K562 (cell line): ENCODE measurements around the gene EFHC1. TPM values are rescaled to one million over a fixed set of nuclear protein-coding genes. Genes with fewer than 3 reads are reported as not detected.

Experiments
- ATAC-seq: fragments of 200-7000 bp; cut with Tn5 transposase; 3 replicates; pipeline ENCODE4 v1.9.1; 2020; ENCODE audit warnings: moderate library complexity
- BruUV-seq: library from RNA; stranded (reverse); fragments of 400-500 nt; replicated peaks from 2 replicates; lab custom pipeline; 2021; lab: Mats Ljungman, UMichigan
- CTCF ChIA-PET: fragments of 300-600 bp; formaldehyde crosslinking; extraction: SDS; loops from one replicate; lab custom pipeline; 2021; ENCODE audit warnings: low intra/inter-chr PET ratio; lab: Yijun Ruan, JAX
- POLR2A ChIA-PET: fragments of 300-600, 350-650 bp; sonication (Branson Sonifier 250); formaldehyde crosslinking; extraction: SDS; loops from one replicate; lab custom pipeline; 2021; ENCODE audit warnings: antibody characterized with exemption, inconsistent platforms; lab: Yijun Ruan, JAX
- DNase-seq, 4 experiments: peaks; one replicate each; pipeline versions ENCODE4 v3.0.0 to v3.0.0-alpha.2; 2011 to 2018; ENCODE audit warnings: low spot score in 3 of 4, mixed read lengths in 3 of 4; ENCODE audit errors: extremely low read depth in 1 of 4
- FAIRE-seq: peaks from 2 replicates; lab custom pipeline; 2011; peaks lifted over from hg19 to GRCh38; lab: Jason Lieb, UNC
- H2AFZ ChIP-seq: 2 replicates; pipeline ENCODE4 v1.6.0; 2011; ENCODE audit warnings: low read depth, low read length, control low read depth, inconsistent platforms
- H3K27ac ChIP-seq: fragments of 200-600 bp; 3 replicates; pipeline ENCODE4 v1.8.0; 2011; ENCODE audit warnings: low read depth, mild to moderate bottlenecking, control low read depth, inconsistent platforms, low read length, moderate library complexity, mixed read lengths; ENCODE audit errors: extremely low read depth
- H3K27me3 ChIP-seq, 2 experiments: fragments of 300-600 bp in 1 of 2; 2 replicates in 1 of 2; 3 replicates in 1 of 2; pipeline versions ENCODE4 v1.6.0 to v1.8.0; 2011; ENCODE audit warnings: inconsistent platforms in 2 of 2, low read length in 2 of 2, mild to moderate bottlenecking in 1 of 2, mixed read lengths in 1 of 2, moderate library complexity in 1 of 2; ENCODE audit not compliant: control insufficient read depth in 2 of 2, insufficient read depth in 2 of 2
- H3K36me3 ChIP-seq: fragments of 300-600 bp; 3 replicates; pipeline ENCODE4 v1.8.0; 2011; ENCODE audit warnings: mild to moderate bottlenecking, low read length, inconsistent platforms; ENCODE audit not compliant: control insufficient read depth, insufficient read depth
- H3K4me1 ChIP-seq, 2 experiments: fragments of 200-600 bp in 1 of 2; replicated peaks in 1 of 2; 2 replicates in 1 of 2; 3 replicates in 1 of 2; pipeline versions ENCODE4 v1.5.1 to v1.8.0; 2011; ENCODE audit warnings: inconsistent platforms in 2 of 2, low read length in 2 of 2, mild to moderate bottlenecking in 1 of 2, mixed read lengths in 1 of 2, moderate library complexity in 1 of 2; ENCODE audit not compliant: control insufficient read depth in 2 of 2, insufficient read depth in 2 of 2
- H3K4me2 ChIP-seq: 2 replicates; pipeline ENCODE4 v1.6.1; 2011; ENCODE audit warnings: low read length, control low read depth, inconsistent platforms, mixed read lengths; ENCODE audit not compliant: insufficient read depth
- H3K4me3 ChIP-seq: fragments of 200-600 bp; sonication (generic), shearing (Covaris generic); 2 replicates; pipeline ENCODE4 v1.5.1; 2016; ENCODE audit warnings: control low read depth, inconsistent platforms
- H3K79me2 ChIP-seq: fragments of 200-600 bp; 3 replicates; pipeline ENCODE4 v1.8.0; 2011; ENCODE audit warnings: low read length, inconsistent platforms; ENCODE audit not compliant: control insufficient read depth, insufficient read depth
- H3K9ac ChIP-seq, 2 experiments: 2 replicates each; pipeline versions ENCODE4 v1.6.0 to v1.6.1; 2011; ENCODE audit warnings: low read depth in 2 of 2, low read length in 2 of 2, control low read depth in 1 of 2, inconsistent platforms in 1 of 2, mild to moderate bottlenecking in 1 of 2, mixed read lengths in 1 of 2; ENCODE audit not compliant: insufficient read depth in 1 of 2
- H3K9me1 ChIP-seq: one replicate; pipeline ENCODE4 v1.6.0; 2011; ENCODE audit warnings: inconsistent platforms, mild to moderate bottlenecking, low read length, moderate library complexity; ENCODE audit not compliant: control insufficient read depth, insufficient read depth
- H3K9me3 ChIP-seq: replicated peaks from 2 replicates; pipeline ENCODE4 v1.5.1; 2011; ENCODE audit warnings: low read depth, low read length, inconsistent platforms; ENCODE audit not compliant: control insufficient read depth, insufficient read depth
- H4K20me1 ChIP-seq: replicated peaks from 2 replicates; pipeline ENCODE4 v1.6.1; 2011; ENCODE audit warnings: low read length, inconsistent platforms, mixed read lengths; ENCODE audit not compliant: control insufficient read depth, insufficient read depth
- FUS ChIP-seq: fragments of 200-400 bp; formaldehyde crosslinking; optimal IDR thresholded peaks from 2 replicates; pipeline ENCODE3; 2017; ENCODE audit warnings: low read depth, low read length
- KDM1A ChIP-seq, 2 experiments: fragments of 450-650 bp; IDR thresholded peaks; 2 replicates each; pipeline ENCODE4 v1.6.1; 2016; ENCODE audit warnings: mild to moderate bottlenecking in 2 of 2
- NR2C2 ChIP-seq, 2 experiments: fragments of 200-800 bp in 1 of 2; sonication (Bioruptor generic) in 1 of 2; sonication (generic) in 1 of 2; formaldehyde crosslinking in 1 of 2; IDR thresholded peaks; 2 replicates each; pipeline versions ENCODE4 v1.6.1 to v1.8.0; 2016 to 2022; ENCODE audit warnings: mild to moderate bottlenecking in 1 of 2, missing compliant biosample characterization in 1 of 2, missing genetic modification characterization in 1 of 2, missing genetic modification reagents in 1 of 2
- VEZF1 ChIP-seq: fragments of 200-800 bp; sonication (Bioruptor generic); IDR thresholded peaks from 2 replicates; pipeline ENCODE4 v1.6.1; 2017; ENCODE audit warnings: missing genetic modification characterization, missing compliant biosample characterization
- WGBS: fragments of 100-300 bp; shearing (Covaris generic); methylation state at CpG from one replicate; pipeline ENCODE4 v1.1.6; 2016; ENCODE audit warnings: low coverage, mixed read lengths; ENCODE audit not compliant: insufficient coverage; ENCODE audit errors: missing lambda C conversion rate; 5-methylcytosine and 5-hydroxymethylcytosine counted together
- in situ Hi-C: fragments of 300-500 bp; cut with MboI; formaldehyde crosslinking; loops from 4 replicates; pipeline ENCODE4 v1.15.0; 2018; ENCODE audit warnings: inconsistent platforms, mixed read lengths
- intact Hi-C: fragments of 100-400 bp; cut with micrococcal nuclease; formaldehyde crosslinking; loops from 2 replicates; pipeline ENCODE4 v1.14.2; 2022
- polyA plus RNA-seq, 8 experiments: library from polyadenylated mRNA; depleted of rRNA in 4 of 8; stranded (reverse) in 5 of 8; unstranded in 3 of 8; fragments of >200 nt; fragmentation: Nextera tagmentation in 2 of 8; fragmentation: Illumina TruSeq in 1 of 8; extraction: Ambion mirVana in 2 of 8; extraction: Trizol in 1 of 8; gene quantifications; 2 replicates each; pipeline versions ENCODE4 v1.2.1 to v1.2.3, GENCODE V29; 2011 to 2014; ENCODE audit warnings: inconsistent platforms in 1 of 8, missing spikeins in 1 of 8
- total RNA-seq, 7 experiments: library from RNA; depleted of rRNA in 6 of 7; stranded (reverse); fragments of >200 nt in 6 of 7; fragmentation: Illumina TruSeq in 2 of 7; extraction: Trizol in 2 of 7; gene quantifications; 2 replicates each; pipeline versions ENCODE4 v1.2.1 to v1.2.3, GENCODE V29; 2011 to 2021; ENCODE audit warnings: low replicate concordance in 1 of 7

The EFHC1 gene
- total and polyA plus RNA-seq, 9 of the 15 experiments (the other 6 are each of a cell fraction or from before 2014, with no cell fraction given), result 9.5 to 31.0 (median 14.9) TPM

- H2AFZ ChIP-seq, result no peak overlapping the region
- H3K4me3 ChIP-seq, result no peak overlapping the region
- BruUV-seq, result no TSS peak
- no peaks in the 10 kb centered on the region; the same call in 2 of the 3 replicates for H3K36me3 ChIP-seq
- ATAC-seq, result no peak
- in situ Hi-C loops, result no loop called here
- no peak for FAIRE-seq
- no peaks in the 10 kb centered on the region for H3K9me3 ChIP-seq
- DNase-seq, result peak in 1 of 4 experiments; percentile 22
- TF ChIP-seq FUS (no peak), KDM1A (IDR thresholded peaks at IDR 0.05) (peak in 1 of 2 experiments; percentile 33; a peak in 1 of 4 replicates), VEZF1 (CRISPR knock-in tag) (peak; percentile 60; the same call in 1 of the 2 replicates), NR2C2 (CRISPR knock-in tag; IDR thresholded peaks at IDR 0.05) (no peak), NR2C2 (tag; IDR thresholded peaks at IDR 0.05) (peak; percentile 65)
- H3K79me2 ChIP-seq, result peaks cover 6% of the 10 kb centered on the region; the same call in 1 of the 3 replicates
- H3K4me2 ChIP-seq, result no peak overlapping the region
- H3K27me3 ChIP-seq, result no peaks in the 10 kb centered on the region
- intact Hi-C loops, result no loop called here
- H4K20me1 ChIP-seq, result no peaks in the 10 kb centered on the region
- peaks cover 27 to 49% of the 10 kb centered on the region in 2 experiments for H3K4me1 ChIP-seq
- ChIA-PET POLR2A (no interaction called here), CTCF (no interaction called here)
- H3K9ac ChIP-seq, result peak overlapping the region in 1 of 2 experiments; percentile 78; a peak in 2 of 4 replicates
- no peak overlapping the region for H3K27ac ChIP-seq
- 37% methylated on average over 7 of the region's 7 CpGs for WGBS
- peaks cover 3% of the 10 kb centered on the region for H3K9me1 ChIP-seq
These were observed 102.0 kb downstream of the EFHC1 start for GRCh38 chr6:52522151-52522626.
